Myocyte (in vitro differentiated cells): ENCODE results near the gene WFS1. TPM values are rescaled to one million over a fixed set of nuclear protein-coding genes. Genes with fewer than 3 reads are reported as not detected.

Experiments used
- DNase-seq: peaks from one replicate; pipeline ENCODE4 v3.0.0-alpha.2; 2012; ENCODE audit warnings: low read depth
- total RNA-seq: library from RNA; depleted of rRNA; stranded (reverse); fragments of >200 nt; gene quantifications from 2 replicates; pipeline ENCODE4 v1.2.3, GENCODE V29; 2014

The WFS1 gene
- total RNA-seq, 1 donor from 2014 or later: 21.7 TPM

GRCh38 chr4:6322067-6322760 lies 52.6 kb downstream of the WFS1 start:
- no peak for DNase-seq

- DNase-seq: no peak
Observed at GRCh38 chr4:6322761-6323566, 53.3 kb downstream of the WFS1 start.

GRCh38 chr4:6324461-6324998 lies 54.9 kb downstream of the WFS1 start:
- no peak for DNase-seq

- DNase-seq: peak; percentile 18
Observed at GRCh38 chr4:6324999-6325787, 55.5 kb downstream of the WFS1 start.

- no peak for DNase-seq
Observed at GRCh38 chr4:6325788-6326290, 56.2 kb downstream of the WFS1 start.

GRCh38 chr4:6326312-6327060 lies 56.8 kb downstream of the WFS1 start:
- no peak for DNase-seq

GRCh38 chr4:6327220-6327917 lies 57.7 kb downstream of the WFS1 start:
- DNase-seq: peak; percentile 72

- DNase-seq: no peak
Observed at GRCh38 chr4:6328526-6328925, 58.9 kb downstream of the WFS1 start.

GRCh38 chr4:6329478-6330383 lies 60.1 kb downstream of the WFS1 start:
- DNase-seq: no peak

GRCh38 chr4:6330384-6330767 lies 60.7 kb downstream of the WFS1 start:
- no peak for DNase-seq

GRCh38 chr4:6331018-6331417 lies 61.4 kb downstream of the WFS1 start:
- peak; percentile 14 for DNase-seq

- no peak for DNase-seq
Observed at GRCh38 chr4:6331468-6331867, 61.8 kb downstream of the WFS1 start.

GRCh38 chr4:6332042-6332668 lies 62.5 kb downstream of the WFS1 start:
- DNase-seq: peak; percentile 18

- DNase-seq: no peak
Observed at GRCh38 chr4:6332669-6333050, 63.0 kb downstream of the WFS1 start.

GRCh38 chr4:6333301-6334202 lies 63.9 kb downstream of the WFS1 start:
- no peak for DNase-seq

GRCh38 chr4:6334203-6334887 lies 64.7 kb downstream of the WFS1 start:
- no peak for DNase-seq

GRCh38 chr4:6335040-6335590 lies 65.5 kb downstream of the WFS1 start:
- no peak for DNase-seq
